ENCODE results near the gene CDC26.
A peak's percentile ranks its signal among the peaks of the same experiment; 100 is the strongest.
"Not testable (repeated sequence)": the region's sequence is repeated elsewhere in the genome, so short reads cannot be mapped to it uniquely, and the experiment has no call there.

Gene CDC26

DNA sequence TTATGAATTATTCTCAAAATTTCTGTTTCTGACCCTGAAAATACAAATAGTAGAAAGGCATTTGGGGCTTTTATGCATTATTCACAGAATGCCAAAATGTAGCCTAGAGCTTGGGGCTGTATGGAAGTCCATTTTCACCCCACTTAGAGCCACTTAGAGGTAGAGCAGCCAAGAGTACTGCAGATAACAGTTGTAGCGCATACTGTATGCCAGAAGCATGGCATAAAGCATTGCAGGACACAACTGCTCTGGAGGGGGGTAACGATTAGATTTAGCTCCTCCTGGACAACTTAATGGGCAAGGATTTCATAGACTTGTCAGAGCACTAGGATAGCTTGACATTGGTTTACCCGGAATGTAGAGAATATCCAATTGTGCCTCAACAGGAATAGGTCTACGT is 38.3 kb downstream of the CDC26 start:
- no peak for DNase-seq

DNA sequence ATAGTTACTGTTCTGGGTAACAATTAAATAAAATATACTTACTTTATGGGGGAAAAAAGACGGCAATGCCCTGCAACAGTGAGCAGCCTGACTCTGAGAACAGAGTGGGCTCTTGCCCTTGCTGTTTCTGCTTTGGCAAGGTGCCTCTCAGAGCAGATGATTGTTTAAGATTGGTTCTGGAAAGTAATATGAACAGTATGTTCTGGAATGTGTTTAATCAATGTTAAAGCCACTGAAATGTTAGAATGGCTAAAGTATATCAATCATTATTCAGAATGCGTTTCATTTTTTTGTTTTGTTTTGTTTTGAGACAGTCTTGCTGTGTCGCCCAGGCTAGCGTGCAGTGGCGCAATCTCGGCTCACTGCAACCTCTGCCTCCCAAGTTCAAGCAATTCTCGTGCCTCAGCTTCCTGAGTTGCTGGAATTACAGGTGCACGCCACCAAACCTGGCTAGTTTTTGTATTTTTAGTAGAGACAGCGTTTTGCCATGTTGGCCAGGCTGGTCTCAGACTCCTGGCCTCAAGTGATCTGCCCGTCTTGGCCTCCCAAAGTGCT is 39.6 kb downstream of the CDC26 start:
- DNase-seq: not testable (repeated sequence)

DNA sequence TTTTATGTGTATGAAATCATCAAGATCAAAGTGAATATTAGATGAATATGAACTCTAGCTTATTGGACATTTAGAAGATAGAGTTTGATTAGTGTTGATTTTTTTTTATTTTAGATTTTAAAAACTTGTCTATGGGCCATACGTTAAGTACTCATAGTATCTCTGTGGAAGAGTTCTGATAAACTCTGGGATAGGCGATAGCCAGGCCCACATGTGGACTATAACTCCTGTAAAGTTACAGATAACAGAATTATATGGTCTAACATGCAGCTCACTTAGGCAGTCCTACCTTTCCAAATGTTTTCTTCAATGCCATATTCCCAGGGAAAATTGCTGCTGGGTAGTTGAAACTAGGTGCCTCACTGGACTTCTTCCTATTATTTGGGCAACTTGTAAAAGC is 43.7 kb downstream of the CDC26 start:
- DNase-seq: no peak

DNA sequence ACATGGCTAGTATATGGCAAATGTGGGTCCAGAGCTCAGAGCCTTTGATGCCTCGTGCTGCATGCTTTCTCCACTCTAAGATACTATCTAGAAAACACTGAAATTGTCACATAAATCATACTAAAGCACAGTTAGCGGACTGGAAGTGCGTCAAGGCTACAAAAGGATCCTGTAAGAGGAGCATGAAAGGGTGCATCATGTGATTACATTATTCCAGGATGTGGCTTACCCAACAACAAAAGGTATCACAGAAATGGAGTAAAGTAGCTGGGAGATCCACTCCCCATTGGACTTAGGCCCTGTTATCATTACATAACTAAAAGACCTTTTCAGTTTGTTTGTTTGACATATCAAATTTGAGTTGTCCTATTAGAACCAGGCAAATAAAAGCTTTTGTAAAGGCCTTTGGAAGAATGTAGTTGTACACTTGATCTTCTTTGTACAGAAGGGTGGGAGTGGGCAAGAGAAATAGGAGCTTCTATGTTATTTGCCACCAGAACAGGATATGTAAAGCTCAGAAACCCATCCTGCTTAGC is 47.2 kb downstream of the CDC26 start:
- DNase-seq: no peak

DNA sequence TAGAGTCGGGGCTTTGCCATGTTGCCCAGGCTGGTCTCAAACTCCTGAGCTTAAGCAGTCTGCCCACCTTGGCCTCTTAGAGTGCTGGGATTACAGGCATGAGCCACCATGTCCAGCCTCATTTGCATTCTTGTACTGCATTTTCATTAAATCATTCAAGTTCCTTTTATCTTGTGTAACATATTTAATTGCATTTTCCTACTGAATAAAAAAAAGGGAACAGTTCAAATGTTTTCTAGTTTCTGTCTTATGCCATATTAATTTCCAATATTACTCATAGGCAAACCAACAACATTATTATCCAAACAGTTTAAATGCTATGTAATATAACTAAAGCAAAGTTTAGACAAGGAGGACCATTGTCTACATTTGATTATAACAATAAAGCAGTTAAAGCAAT is 47.9 kb downstream of the CDC26 start:
- no peak for DNase-seq

DNA sequence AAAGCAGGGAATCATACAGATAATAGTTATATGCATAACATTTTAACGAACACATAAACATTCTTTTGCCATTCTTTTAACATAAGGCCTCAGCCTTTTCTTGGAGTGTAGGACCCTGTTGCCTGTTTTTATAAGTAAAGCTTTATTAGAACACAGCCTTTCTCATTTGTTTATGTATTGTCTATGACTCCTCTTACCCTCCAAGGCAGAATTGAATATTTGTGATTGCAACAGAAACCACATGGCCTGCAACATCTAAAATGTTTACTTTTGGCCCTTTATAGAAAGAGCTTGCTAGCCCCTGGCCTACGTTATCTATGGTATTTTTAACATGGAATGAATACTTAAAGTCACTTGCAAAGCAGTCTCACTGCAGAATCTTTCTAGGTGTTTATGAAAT is 51.4 kb downstream of the CDC26 start:
- no peak for DNase-seq

DNA sequence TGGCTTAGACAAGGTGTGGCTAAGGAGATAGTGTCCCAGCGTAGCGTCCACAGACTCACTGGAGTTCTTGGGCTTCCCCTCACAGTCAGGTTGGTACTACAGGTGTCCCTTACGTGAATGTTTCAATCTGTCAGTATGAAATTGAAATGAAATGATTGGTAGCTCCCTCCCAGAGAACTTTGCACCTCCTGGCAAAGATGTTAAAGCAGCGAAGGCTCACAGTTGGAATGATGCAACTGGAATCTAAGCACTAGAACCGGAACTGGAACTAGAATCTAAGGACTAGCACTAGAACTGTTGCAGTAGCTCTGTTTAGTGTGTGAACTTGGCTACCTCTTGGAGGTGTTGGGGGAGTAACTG is 52.9 kb downstream of the CDC26 start:
- DNase-seq: no peak

DNA sequence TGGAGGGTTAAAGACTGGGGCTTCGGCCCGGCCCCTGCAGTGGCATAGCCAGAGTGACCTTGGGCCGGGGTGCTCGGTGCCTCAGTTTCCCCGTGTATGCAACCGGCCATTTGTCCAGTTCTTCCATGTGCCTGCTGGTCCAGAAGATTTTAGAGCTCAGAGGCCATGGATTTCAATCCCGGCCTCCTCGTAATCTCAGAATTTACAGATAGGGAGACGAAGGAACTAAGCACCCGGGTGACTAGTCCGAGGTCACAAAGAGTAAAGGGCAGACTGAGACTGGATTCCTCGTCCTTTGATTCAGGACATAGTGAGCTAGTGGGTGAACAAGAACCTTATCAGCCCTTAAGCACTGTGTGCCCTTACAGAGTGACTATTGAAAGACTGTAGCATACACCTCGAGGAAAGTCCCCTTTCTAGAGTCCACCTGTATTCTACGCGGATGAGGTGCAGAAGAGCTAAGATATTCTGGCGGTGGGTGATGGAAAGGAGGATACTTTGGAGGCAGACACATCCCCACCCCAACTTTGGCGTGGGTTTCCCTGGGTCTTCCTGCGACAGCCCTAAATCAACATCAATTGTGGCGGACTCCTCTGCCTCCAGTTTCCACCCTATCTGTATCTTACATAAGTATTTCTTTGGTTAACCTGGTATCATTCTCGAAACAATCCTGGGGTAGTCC is 53.4 kb downstream of the CDC26 start:
- DNase-seq: no peak

DNA sequence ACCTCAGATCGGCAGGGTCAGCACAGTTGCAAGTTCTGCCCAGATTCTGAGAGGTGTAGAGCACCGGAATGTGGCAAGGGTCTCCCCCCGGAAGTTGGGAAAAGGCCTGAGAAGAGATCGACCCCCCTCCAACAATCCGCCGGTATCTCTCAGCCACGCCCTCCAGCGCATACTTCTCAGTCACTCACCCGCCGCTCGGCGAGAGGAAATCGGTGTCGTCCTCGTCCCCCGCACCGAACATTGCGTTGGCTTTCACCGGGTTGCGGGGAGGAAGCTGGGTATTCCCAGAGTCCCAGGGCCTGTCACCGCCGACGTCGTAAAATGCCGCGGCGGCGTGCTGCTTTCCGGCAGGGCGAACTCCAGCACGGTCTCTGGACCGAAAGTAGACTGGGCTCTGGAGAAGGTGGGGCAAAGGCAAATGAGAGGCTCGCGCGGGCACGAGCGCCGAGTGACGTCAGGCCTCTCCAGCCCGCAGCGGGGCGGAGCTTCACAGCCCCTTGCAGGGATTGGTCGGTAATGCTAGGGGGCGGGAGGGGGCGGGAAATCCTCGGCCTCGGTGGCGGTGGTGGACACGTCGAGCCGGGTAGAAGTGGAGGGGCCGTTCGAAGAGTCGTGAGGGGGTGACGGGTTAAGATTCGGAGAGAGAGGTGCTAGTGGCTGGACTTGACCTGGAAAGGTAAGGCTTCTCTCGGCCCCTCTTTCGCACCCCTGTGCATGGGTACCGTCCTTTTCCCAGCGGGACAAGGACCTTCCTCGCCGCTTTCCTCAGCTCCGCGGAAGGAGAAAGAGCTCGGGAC is 54.2 kb downstream of the CDC26 start, which contains the start of the genes FKBP15 and SLC31A1:
FKBP15 (minus strand) TSS at position 275 of the 797 bp plus-strand sequence; CDS start at position 241, 34 bp downstream.
SLC31A1 (plus strand) TSS at position 542 of the 797 bp plus-strand sequence. CDS start 34,605 bp downstream, outside the sequence.
- peak; percentile 97 for DNase-seq

DNA sequence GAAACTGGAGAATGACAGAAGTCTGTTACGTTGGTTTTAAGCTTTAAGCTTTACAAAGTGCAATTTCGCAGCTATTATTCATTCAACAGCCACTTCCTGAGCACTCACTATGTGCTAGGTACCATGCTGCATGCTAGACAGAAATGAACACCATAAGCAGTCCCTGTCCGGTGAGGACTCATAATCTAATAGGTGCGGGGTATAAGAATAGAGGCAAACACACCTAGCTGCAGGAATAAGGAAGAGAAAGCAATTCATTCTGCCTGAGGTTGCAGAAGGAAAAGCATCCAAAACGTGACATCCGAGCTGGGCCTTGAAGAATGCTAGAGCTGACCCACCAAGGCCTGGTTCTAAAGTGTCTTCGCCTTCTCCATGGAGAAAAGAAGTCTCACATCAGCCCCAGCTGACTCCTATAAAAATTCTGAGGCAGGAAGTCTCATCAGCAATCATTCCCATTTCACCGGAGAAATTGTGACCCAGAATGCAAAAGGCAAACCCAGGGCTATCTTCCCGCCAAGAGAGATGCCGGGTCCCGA is 54.8 kb downstream of the CDC26 start:
- no peak for DNase-seq

DNA sequence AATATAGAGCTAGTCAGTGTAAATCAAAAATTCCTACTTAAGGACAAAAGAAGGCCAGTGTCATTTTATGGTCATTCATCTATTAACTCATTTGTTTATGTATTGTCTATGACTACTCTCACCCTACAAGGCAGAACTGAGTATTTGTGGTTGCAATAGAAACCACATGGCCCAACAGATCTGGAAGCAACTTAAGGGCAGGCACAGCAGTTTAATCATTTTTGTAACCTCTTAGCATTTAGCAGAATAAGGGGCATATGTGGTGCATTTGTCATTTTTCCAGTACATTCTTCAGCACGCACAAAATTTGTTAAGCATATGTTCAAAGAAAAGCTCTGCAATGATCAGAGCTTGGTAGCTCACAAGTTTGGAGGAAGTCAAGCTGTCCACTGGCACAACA is 55.4 kb downstream of the CDC26 start:
- DNase-seq: no peak

DNA sequence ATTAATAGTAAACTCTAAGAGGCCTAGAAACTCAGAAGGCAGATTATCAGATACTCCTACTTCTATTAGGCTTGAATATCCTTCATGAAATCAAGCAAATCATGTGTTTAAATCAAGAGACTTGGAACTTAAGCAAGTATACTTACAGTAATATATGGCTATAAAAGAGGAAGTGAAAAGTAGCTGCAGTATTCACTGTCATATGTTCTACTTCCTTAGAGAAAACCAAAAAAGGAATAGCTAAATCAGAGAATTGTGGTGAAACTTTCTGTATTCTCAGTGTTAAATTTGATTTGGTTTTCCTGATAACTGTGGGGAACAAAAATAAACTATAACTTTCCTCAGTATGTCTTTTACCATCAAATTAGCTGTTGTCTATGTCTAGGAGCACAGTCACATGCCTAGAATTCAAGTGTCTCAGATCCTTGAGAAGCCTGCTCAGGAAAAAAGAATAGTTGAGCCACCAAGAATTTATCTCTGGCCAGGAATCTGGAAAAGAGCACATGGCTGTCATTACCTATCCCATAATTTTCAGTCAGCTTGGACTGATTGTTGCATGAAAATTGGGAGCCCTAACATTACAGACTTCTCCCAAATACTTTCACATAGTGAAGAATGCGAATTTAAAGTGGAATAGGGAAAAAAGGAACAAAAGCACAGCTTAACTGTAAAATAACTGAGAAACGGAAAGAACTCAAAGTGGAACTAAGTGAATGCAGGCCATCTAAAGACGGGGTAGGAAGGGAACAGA is 56.0 kb downstream of the CDC26 start:
- no peak for DNase-seq

Data from activated T-cell treated with anti-CD3 and anti-CD28 coated beads, Interleukin-2, amount 50 U/mL, for 1 hour (primary cell).